Measurements from ENCODE around the gene MAPRE2.

Gene MAPRE2

GRCh38 chr18:35176925-35177324 is 135.7 kb downstream of the MAPRE2 start:
- no peak for TF ChIP-seq CTCF (conservative IDR thresholded peaks at IDR 0.05)
- H3K27ac ChIP-seq: no peak overlapping the region

- no peak for TF ChIP-seq CTCF (conservative IDR thresholded peaks at IDR 0.05)
- no peak overlapping the region for H3K27ac ChIP-seq
Observed at GRCh38 chr18:35178260-35178659, 137.0 kb downstream of the MAPRE2 start.

- no peak overlapping the region for H3K27ac ChIP-seq
- TF ChIP-seq CTCF (conservative IDR thresholded peaks at IDR 0.05): no peak
Observed at GRCh38 chr18:35179906-35180305, 138.7 kb downstream of the MAPRE2 start.

- no peak for TF ChIP-seq CTCF (conservative IDR thresholded peaks at IDR 0.05)
- H3K27ac ChIP-seq: no peak overlapping the region
Observed at GRCh38 chr18:35180455-35180854, 139.2 kb downstream of the MAPRE2 start.

- no peak overlapping the region for H3K27ac ChIP-seq
- TF ChIP-seq CTCF (conservative IDR thresholded peaks at IDR 0.05): no peak
Observed at GRCh38 chr18:35182151-35182550, 140.9 kb downstream of the MAPRE2 start.

GRCh38 chr18:35183886-35184285 is 142.7 kb downstream of the MAPRE2 start:
- TF ChIP-seq CTCF (conservative IDR thresholded peaks at IDR 0.05): no peak
- H3K27ac ChIP-seq: no peak overlapping the region

- no peak; the same call in 1 of the 2 replicates for TF ChIP-seq CTCF (conservative IDR thresholded peaks at IDR 0.05)
- no peak overlapping the region for H3K27ac ChIP-seq
Observed at GRCh38 chr18:35185771-35186170, 144.6 kb downstream of the MAPRE2 start.
